CD14-positive monocyte (primary cell): ENCODE measurements around the gene EPN1. TPM values are rescaled to one million over a fixed set of nuclear protein-coding genes. Genes with fewer than 3 reads are reported as not detected.

Experiments used
- DNase-seq, 3 donors: peaks; one replicate each; pipeline ENCODE4 v3.0.0-alpha.2; 2011 to 2022
- H2AFZ ChIP-seq: 2 replicates; pipeline ENCODE4 v1.6.0; 2012; ENCODE audit warnings: mild to moderate bottlenecking, low read depth, low read length, inconsistent platforms; ENCODE audit not compliant: insufficient read depth, poor library complexity, severe bottlenecking
- H3K27ac ChIP-seq, 2 donors: 1 replicate in 1 of 2; 2 replicates in 1 of 2; pipeline ENCODE4 v1.5.1; 2012 to 2013; ENCODE audit warnings: low read length in 2 of 2, control low read depth in 1 of 2, inconsistent platforms in 1 of 2, low read depth in 1 of 2, mild to moderate bottlenecking in 1 of 2
- H3K27me3 ChIP-seq, 2 donors: one replicate each; pipeline versions ENCODE4 v1.6.0 to v1.6.1; 2011 to 2013; ENCODE audit warnings: low read length in 2 of 2; ENCODE audit not compliant: control insufficient read depth in 2 of 2, insufficient read depth in 2 of 2
- H3K36me3 ChIP-seq, 2 donors: replicated peaks in 1 of 2; 1 replicate in 1 of 2; 2 replicates in 1 of 2; pipeline versions ENCODE4 v1.5.1 to v1.6.1; 2012 to 2013; ENCODE audit warnings: low read length in 2 of 2, control low read depth in 1 of 2, inconsistent platforms in 1 of 2, mild to moderate bottlenecking in 1 of 2; ENCODE audit not compliant: insufficient read depth in 2 of 2, control insufficient read depth in 1 of 2
- H3K4me1 ChIP-seq, 2 donors: 1 replicate in 1 of 2; 2 replicates in 1 of 2; pipeline versions ENCODE4 v1.5.1 to v1.6.1; 2012 to 2013; ENCODE audit warnings: low read length in 2 of 2, control low read depth in 1 of 2, inconsistent platforms in 1 of 2, mild to moderate bottlenecking in 1 of 2, moderate library complexity in 1 of 2; ENCODE audit not compliant: insufficient read depth in 2 of 2, control insufficient read depth in 1 of 2
- H3K4me2 ChIP-seq: replicated peaks from 2 replicates; pipeline ENCODE3; 2012; ENCODE audit warnings: low read length, moderate library complexity, mild to moderate bottlenecking; ENCODE audit not compliant: poor library complexity, severe bottlenecking; ENCODE audit errors: extremely low read depth
- H3K4me3 ChIP-seq, 3 experiments: fragments of 200-600 bp in 1 of 3; sonication (generic) in 1 of 3; replicated peaks in 1 of 3; 1 replicate in 2 of 3; 2 replicates in 1 of 3; pipeline ENCODE4 v1.5.1; 2011 to 2013; ENCODE audit warnings: low read length in 3 of 3, mild to moderate bottlenecking in 3 of 3, control low read depth in 2 of 3, low read depth in 2 of 3, inconsistent platforms in 1 of 3, moderate library complexity in 1 of 3
- H3K79me2 ChIP-seq: 2 replicates; pipeline ENCODE4 v1.6.0; 2012; ENCODE audit warnings: mild to moderate bottlenecking, control low read depth, inconsistent platforms, low read length, moderate library complexity; ENCODE audit not compliant: insufficient read depth
- H3K9ac ChIP-seq: 2 replicates; pipeline ENCODE4 v1.6.0; 2017; ENCODE audit warnings: low read length, mild to moderate bottlenecking; ENCODE audit not compliant: insufficient read depth, poor library complexity, severe bottlenecking
- H3K9me3 ChIP-seq, 2 donors: replicated peaks in 1 of 2; 1 replicate in 1 of 2; 2 replicates in 1 of 2; pipeline versions ENCODE4 v1.5.1 to v1.6.1; 2012 to 2013; ENCODE audit warnings: low read length in 2 of 2, control low read depth in 1 of 2; ENCODE audit not compliant: control insufficient read depth in 1 of 2, insufficient read depth in 1 of 2
- H4K20me1 ChIP-seq: 2 replicates; pipeline ENCODE4 v1.6.0; 2012; ENCODE audit warnings: mild to moderate bottlenecking, low read length, control low read depth, moderate library complexity; ENCODE audit not compliant: insufficient read depth
- H3K27ac Mint-ChIP-seq, 7 donors: one replicate each; pipeline ENCODE4 v1.8.0; 2020; ENCODE audit warnings: mild to moderate bottlenecking in 7 of 7, mixed read lengths in 7 of 7, moderate library complexity in 6 of 7, inconsistent platforms in 2 of 7
- H3K27me3 Mint-ChIP-seq, 3 donors: one replicate each; pipeline ENCODE4 v1.8.0; 2021 to 2022; ENCODE audit warnings: low read depth in 3 of 3, mild to moderate bottlenecking in 3 of 3, mixed read lengths in 3 of 3, moderate library complexity in 3 of 3, inconsistent platforms in 1 of 3
- H3K36me3 Mint-ChIP-seq, 2 donors: one replicate each; pipeline ENCODE4 v1.8.0; 2020; ENCODE audit warnings: mixed read lengths in 2 of 2, inconsistent platforms in 1 of 2, mild to moderate bottlenecking in 1 of 2
- H3K4me1 Mint-ChIP-seq: one replicate; pipeline ENCODE4 v1.8.0; 2020; ENCODE audit warnings: mild to moderate bottlenecking, mixed read lengths
- H3K4me3 Mint-ChIP-seq, 2 donors: one replicate each; pipeline ENCODE4 v1.8.0; 2020; ENCODE audit warnings: mild to moderate bottlenecking in 2 of 2, mixed read lengths in 2 of 2, moderate library complexity in 1 of 2
- H3K9me3 Mint-ChIP-seq, 7 donors: one replicate each; pipeline ENCODE4 v1.8.0; 2020 to 2022; ENCODE audit warnings: mixed read lengths in 7 of 7, mild to moderate bottlenecking in 6 of 7, moderate library complexity in 6 of 7, inconsistent platforms in 2 of 7
- WGBS: methylation state at CpG from one replicate; pipeline ENCODE4 v1.1.5; 2013; ENCODE audit warnings: missing lambda C conversion rate; ENCODE audit not compliant: insufficient coverage; 5-methylcytosine and 5-hydroxymethylcytosine counted together
- intact Hi-C, 2 donors: fragments of 100-400 bp; cut with micrococcal nuclease; formaldehyde crosslinking; loops; one replicate each; pipeline versions ENCODE4 v1.15.0 to v1.15.1; 2023
- polyA plus RNA-seq, 3 donors: library from polyadenylated mRNA; depleted of rRNA in 1 of 3; unstranded in 2 of 3; stranded (reverse) in 1 of 3; fragments of 300-500 nt in 2 of 3; fragments of >200 nt in 1 of 3; fragmentation: Illumina TruSeq in 2 of 3; gene quantifications; 1 replicate in 2 of 3; 2 replicates in 1 of 3; pipeline ENCODE4 v1.2.3, GENCODE V29; 2012 to 2021
- TF ChIP-seq, protein P1 (sequence below): fragments of 200-600 bp; IDR thresholded peaks from one replicate; pipeline ENCODE4 v1.8.0; 2022; ENCODE audit warnings: antibody characterized with exemption, mild to moderate bottlenecking

Gene EPN1
- polyA plus RNA-seq, 3 donors, result 18.7 to 75.2 (median 19.2) TPM

DNA sequence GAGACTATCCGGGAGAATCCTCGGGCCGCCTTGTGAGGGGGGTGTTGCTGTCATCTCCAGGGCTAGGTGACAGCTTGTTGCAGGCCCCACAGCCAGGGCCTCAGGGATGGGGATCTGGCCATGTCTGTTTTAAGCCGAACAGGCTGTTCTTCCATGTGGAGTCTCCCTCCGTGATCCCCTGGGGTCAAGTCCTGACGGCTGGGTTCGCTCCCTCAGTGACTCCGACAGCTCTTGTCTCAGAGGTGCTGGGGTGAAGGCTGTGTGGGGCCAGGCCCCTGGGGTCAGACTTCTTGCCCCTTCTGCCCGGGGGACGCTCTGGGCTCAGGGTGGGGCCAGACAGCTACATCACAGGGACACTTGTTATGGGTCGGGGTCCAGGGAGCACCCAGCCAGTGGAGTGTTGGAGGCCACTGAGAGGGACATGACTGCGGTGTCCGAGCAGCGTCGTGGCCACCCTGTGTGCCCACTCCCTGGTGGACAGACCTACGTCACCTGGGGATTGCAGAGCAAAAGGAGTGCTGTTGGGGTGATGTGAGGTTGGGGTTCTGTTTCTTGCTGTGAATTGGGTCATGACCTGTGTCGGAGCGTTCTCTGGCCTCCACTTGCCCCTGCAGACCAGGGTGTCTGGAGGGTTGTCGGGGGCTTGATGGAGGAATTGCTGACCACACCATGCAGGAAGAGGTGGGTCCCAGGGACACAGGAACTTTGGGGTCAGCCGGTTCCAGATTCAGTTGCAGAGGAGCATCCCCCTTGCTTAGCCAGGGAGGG is 21.5 kb downstream of the EPN1 start:
- Histone ChIP-seq H3K36me3 (peaks cover 73 to 90% of the 10 kb centered on the region in 2 donors), H3K79me2 (no peaks in the 10 kb centered on the region), H3K9me3 (no peaks in the 10 kb centered on the region), H3K27ac (peak overlapping the region in 1 of 2 donors; percentile 14), H2AFZ (no peak overlapping the region), H4K20me1 (peaks cover 44% of the 10 kb centered on the region), H3K4me1 (no peaks in the 10 kb centered on the region), H3K4me3 (no peak overlapping the region), H3K27me3 (no peaks in the 10 kb centered on the region), H3K4me2 (no peak overlapping the region), H3K9ac (no peak overlapping the region)
- intact Hi-C loops, result no loop called here
- Mint-ChIP-seq H3K4me1 (no peaks in the 10 kb centered on the region), H3K9me3 (peaks cover 0 to 3% (median 0%) of the 10 kb centered on the region in 7 donors), H3K36me3 (peaks cover 67 to 90% of the 10 kb centered on the region in 2 donors), H3K27me3 (no peaks in the 10 kb centered on the region), H3K27ac (peak overlapping the region in 3 of 7 donors; percentile 46 to 63 (median 54)), H3K4me3 (no peak overlapping the region)
- TF ChIP-seq, protein P1, sequence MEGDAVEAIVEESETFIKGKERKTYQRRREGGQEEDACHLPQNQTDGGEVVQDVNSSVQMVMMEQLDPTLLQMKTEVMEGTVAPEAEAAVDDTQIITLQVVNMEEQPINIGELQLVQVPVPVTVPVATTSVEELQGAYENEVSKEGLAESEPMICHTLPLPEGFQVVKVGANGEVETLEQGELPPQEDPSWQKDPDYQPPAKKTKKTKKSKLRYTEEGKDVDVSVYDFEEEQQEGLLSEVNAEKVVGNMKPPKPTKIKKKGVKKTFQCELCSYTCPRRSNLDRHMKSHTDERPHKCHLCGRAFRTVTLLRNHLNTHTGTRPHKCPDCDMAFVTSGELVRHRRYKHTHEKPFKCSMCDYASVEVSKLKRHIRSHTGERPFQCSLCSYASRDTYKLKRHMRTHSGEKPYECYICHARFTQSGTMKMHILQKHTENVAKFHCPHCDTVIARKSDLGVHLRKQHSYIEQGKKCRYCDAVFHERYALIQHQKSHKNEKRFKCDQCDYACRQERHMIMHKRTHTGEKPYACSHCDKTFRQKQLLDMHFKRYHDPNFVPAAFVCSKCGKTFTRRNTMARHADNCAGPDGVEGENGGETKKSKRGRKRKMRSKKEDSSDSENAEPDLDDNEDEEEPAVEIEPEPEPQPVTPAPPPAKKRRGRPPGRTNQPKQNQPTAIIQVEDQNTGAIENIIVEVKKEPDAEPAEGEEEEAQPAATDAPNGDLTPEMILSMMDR, result no peak
- DNase-seq, result no peak
- 96% methylated on average over 20 of the region's 20 CpGs for WGBS

DNA sequence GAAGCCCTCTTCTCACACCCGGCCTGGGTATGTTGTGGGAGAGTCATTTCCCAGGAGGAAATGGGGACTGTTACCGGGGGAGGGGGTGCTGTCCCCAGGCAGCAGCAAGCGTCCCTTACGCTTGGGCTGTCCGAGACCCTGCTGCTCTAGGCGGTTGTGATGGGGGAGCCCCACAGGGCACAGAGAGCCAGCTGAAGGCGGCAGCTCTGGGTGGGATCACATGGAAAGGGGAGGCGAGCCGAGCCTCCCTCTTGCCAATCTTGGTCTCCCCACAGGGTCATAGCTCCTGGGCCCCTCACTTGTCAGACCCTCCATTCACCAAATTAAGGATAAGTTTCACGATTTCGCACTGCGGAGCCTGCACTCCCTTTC is 22.0 kb downstream of the EPN1 start:
- intact Hi-C loops, result no loop called here
- Mint-ChIP-seq H3K27ac (peak overlapping the region in 3 of 7 donors; percentile 46 to 67 (median 54)), H3K4me3 (no peak overlapping the region), H3K36me3 (peaks cover 69 to 89% of the 10 kb centered on the region in 2 donors), H3K27me3 (no peaks in the 10 kb centered on the region), H3K9me3 (peaks cover 0 to 3% (median 0%) of the 10 kb centered on the region in 7 donors), H3K4me1 (no peaks in the 10 kb centered on the region)
- Histone ChIP-seq H3K4me3 (no peak overlapping the region), H3K36me3 (peaks cover 68 to 84% of the 10 kb centered on the region in 2 donors), H3K27ac (peak overlapping the region in 1 of 2 donors; percentile 14), H3K9me3 (no peaks in the 10 kb centered on the region), H3K4me1 (no peaks in the 10 kb centered on the region), H3K4me2 (no peak overlapping the region), H2AFZ (no peak overlapping the region), H3K27me3 (no peaks in the 10 kb centered on the region), H4K20me1 (peaks cover 38% of the 10 kb centered on the region), H3K9ac (no peak overlapping the region), H3K79me2 (no peaks in the 10 kb centered on the region)
- TF ChIP-seq, protein P1, result no peak
- WGBS, result 88% methylated on average over 6 of the region's 12 CpGs
- no peak for DNase-seq
